OCI-LY1 (cell line): ENCODE data around the gene FBRSL1.

Experiments used
- EZH2 ChIP-seq: fragments of 200-600 bp; sonication (generic), shearing (Covaris generic); IDR thresholded peaks from 2 replicates; pipeline ENCODE4 v1.8.0; 2017; ENCODE audit warnings: borderline replicate concordance, mixed run types, mild to moderate bottlenecking, antibody characterized with exemption, low read length, moderate library complexity, mixed read lengths
- TF ChIP-seq, protein P1 (sequence below): fragments of 200-600 bp; sonication (generic), shearing (Covaris generic); IDR thresholded peaks from 2 replicates; pipeline ENCODE4 v1.5.1; 2017; ENCODE audit warnings: mild to moderate bottlenecking, antibody characterized with exemption, low read length, moderate library complexity, mixed read lengths

DNA sequence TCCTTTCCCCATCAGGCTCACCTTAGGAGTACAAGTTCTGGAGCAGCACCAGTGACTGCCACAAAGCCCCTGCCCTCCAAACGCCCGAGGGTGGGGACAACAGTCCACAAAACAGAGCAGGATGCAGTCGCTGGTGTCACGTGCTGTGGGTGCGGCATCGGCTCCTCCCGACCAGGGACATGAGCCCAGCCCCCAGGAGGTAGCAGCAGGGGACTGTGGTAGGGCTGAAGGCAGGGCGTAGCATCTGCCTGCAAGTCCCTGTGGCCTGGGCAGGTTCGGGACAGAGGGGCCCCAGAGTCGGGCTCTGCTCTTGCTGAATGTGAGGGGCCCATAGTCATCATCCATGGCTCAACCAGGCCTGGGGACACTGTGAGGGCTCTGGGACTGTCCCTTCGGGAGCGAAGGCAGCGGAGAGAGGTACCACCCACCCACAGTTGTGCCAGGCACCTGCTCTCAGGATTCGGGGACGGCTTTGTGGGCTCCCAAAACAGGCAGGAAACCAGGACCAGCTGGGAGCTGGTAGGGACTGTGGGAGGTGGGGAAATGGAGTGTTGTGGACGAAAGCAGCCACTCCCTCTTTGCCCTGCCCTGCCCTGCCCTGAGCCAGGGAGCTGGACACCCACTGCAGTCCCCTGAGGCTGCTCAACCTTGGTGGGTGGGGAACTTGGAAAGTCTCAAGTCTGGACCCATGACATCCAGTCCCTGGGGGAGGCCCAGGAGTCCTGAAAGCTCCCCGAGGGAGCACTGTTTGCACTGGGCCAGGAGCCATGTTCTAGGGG is 30.7 kb downstream of the FBRSL1 start:
- TF ChIP-seq, protein P1, sequence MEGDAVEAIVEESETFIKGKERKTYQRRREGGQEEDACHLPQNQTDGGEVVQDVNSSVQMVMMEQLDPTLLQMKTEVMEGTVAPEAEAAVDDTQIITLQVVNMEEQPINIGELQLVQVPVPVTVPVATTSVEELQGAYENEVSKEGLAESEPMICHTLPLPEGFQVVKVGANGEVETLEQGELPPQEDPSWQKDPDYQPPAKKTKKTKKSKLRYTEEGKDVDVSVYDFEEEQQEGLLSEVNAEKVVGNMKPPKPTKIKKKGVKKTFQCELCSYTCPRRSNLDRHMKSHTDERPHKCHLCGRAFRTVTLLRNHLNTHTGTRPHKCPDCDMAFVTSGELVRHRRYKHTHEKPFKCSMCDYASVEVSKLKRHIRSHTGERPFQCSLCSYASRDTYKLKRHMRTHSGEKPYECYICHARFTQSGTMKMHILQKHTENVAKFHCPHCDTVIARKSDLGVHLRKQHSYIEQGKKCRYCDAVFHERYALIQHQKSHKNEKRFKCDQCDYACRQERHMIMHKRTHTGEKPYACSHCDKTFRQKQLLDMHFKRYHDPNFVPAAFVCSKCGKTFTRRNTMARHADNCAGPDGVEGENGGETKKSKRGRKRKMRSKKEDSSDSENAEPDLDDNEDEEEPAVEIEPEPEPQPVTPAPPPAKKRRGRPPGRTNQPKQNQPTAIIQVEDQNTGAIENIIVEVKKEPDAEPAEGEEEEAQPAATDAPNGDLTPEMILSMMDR, result no peak
- no peak for TF ChIP-seq EZH2
